GM20000 (cell line): ENCODE data around the gene NAV3.

Experiments
- DNase-seq: peaks from one replicate; pipeline ENCODE4 v3.0.0; 2012; ENCODE audit warnings: low spot score
- CTCF ChIP-seq: IDR thresholded peaks from 2 replicates; pipeline ENCODE4 v1.5.1; 2012; ENCODE audit warnings: mild to moderate bottlenecking, control low read depth; ENCODE audit errors: extremely low read depth, missing control alignments

NAV3 gene

GRCh38 chr12:78087363-78087675, 256.6 kb downstream of the NAV3 start:
- no peak for TF ChIP-seq CTCF

GRCh38 chr12:78088391-78088832, 257.7 kb downstream of the NAV3 start:
- no peak for TF ChIP-seq CTCF
- DNase-seq = no peak

More at GRCh38 chr12:78087363-78087675, 256.6 kb downstream of the NAV3 start:
- DNase-seq = no peak

- no peak for DNase-seq
- no peak for TF ChIP-seq CTCF
Observed at GRCh38 chr12:78090266-78090665, 259.6 kb downstream of the NAV3 start.

- TF ChIP-seq CTCF = no peak
- DNase-seq = no peak
Observed at GRCh38 chr12:78095623-78096022, 264.9 kb downstream of the NAV3 start.

GRCh38 chr12:78096909-78097597, 266.4 kb downstream of the NAV3 start:
- no peak for TF ChIP-seq CTCF
- DNase-seq = no peak

GRCh38 chr12:78099806-78100205, 269.1 kb downstream of the NAV3 start:
- DNase-seq = no peak
- TF ChIP-seq CTCF = no peak

GRCh38 chr12:78101113-78101876, 270.6 kb downstream of the NAV3 start:
- TF ChIP-seq CTCF = no peak
- DNase-seq = no peak
